ENCODE results near the gene SRBD1.

- TF ChIP-seq E2F5 (CRISPR knock-in tag; IDR thresholded peaks at IDR 0.05) (no peak), CTCF (IDR thresholded peaks at IDR 0.05) (no peak), TEAD4 (CRISPR knock-in tag; IDR thresholded peaks at IDR 0.05) (no peak), SP1 (CRISPR knock-in tag; conservative IDR thresholded peaks at IDR 0.05) (no peak), ZSCAN18 (CRISPR knock-in tag; IDR thresholded peaks at IDR 0.05) (no peak), USF2 (CRISPR knock-in tag; IDR thresholded peaks at IDR 0.05) (no peak), ATF1 (CRISPR knock-in tag; IDR thresholded peaks at IDR 0.05) (no peak), ZBTB21 (CRISPR knock-in tag; IDR thresholded peaks at IDR 0.05; ENCODE audit: borderline replicate concordance) (no peak)
Measured at GRCh38 chr2:45399040-45399784, 211.9 kb downstream of the SRBD1 start.

All from WTC11 (cell line).